Peyer's patch (tissue), 4 donors: Measurements from ENCODE around the gene CTDSP1. TPM values are rescaled to one million over a fixed set of nuclear protein-coding genes. Genes with fewer than 3 reads are reported as not detected.

Source experiments
- DNase-seq, 3 donors: peaks; one replicate each; pipeline ENCODE4 v3.0.0-alpha.2; 2017 to 2019
- H3K27ac ChIP-seq, 4 donors: fragments of 200-600 bp; sonication (generic); one replicate each; pipeline ENCODE4 v1.5.1; 2016 to 2019
- H3K27me3 ChIP-seq, 2 donors: fragments of 200-600 bp; sonication (generic); one replicate each; pipeline ENCODE4 v1.5.1; 2019
- H3K36me3 ChIP-seq, 3 donors: fragments of 200-600 bp; sonication (generic); one replicate each; pipeline ENCODE4 v1.5.1; 2016 to 2019
- H3K4me1 ChIP-seq, 4 donors: fragments of 200-600 bp; sonication (generic); one replicate each; pipeline ENCODE4 v1.5.1; 2016 to 2019
- H3K4me3 ChIP-seq, 4 donors: fragments of 200-600 bp; sonication (generic); 1 replicate in 3 of 4; 2 replicates in 1 of 4; pipeline ENCODE4 v1.5.1; 2016 to 2019; ENCODE audit warnings: mild to moderate bottlenecking in 1 of 4
- H3K9me3 ChIP-seq, 4 donors: fragments of 200-600 bp; sonication (generic); one replicate each; pipeline ENCODE4 v1.5.1; 2016 to 2019; ENCODE audit warnings: mild to moderate bottlenecking in 1 of 4
- POLR2A ChIP-seq, 2 donors: fragments of 450-650 bp; IDR thresholded peaks; one replicate each; pipeline ENCODE4 v1.5.1; 2017; ENCODE audit warnings: antibody characterized with exemption in 2 of 2, mild to moderate bottlenecking in 2 of 2, moderate library complexity in 2 of 2
- total RNA-seq, 4 donors: library from RNA; depleted of rRNA; stranded (reverse); fragments of >200 nt; gene quantifications; one replicate each; pipeline ENCODE4 v1.1.0, GENCODE V29; 2016
- TF ChIP-seq, protein P1 (sequence below), 6 experiments: fragments of 450-650 bp in 4 of 6; fragments of 200-600 bp in 2 of 6; sonication (generic) in 1 of 6; IDR thresholded peaks; one replicate each; pipeline ENCODE4 v1.5.1; 2017 to 2019; ENCODE audit warnings: antibody characterized with exemption in 6 of 6, mild to moderate bottlenecking in 3 of 6, moderate library complexity in 1 of 6

The CTDSP1 gene
- total RNA-seq, 4 donors from 2014 or later = 105 to 207 (median 184) TPM

DNA sequence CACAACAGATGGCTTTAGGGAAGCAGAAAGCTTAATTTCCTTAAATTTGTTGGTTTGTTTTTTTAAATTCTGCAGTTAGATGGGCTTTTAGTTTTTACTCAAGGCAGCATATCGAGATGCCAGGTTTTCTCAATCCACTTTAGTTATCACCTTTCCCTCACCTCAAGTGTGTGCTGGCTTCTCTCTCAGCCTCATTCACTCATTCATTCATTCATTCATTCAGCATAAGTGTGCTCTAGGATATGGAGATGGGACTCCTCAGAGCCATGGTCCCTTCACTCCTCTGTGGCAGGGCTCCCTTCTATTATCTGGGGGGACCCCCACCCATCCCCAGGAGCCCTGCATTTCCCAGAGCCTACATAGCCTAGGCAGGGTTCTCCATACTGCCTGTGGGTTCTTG lies 38.3 kb downstream of the CTDSP1 start:
- no peak for DNase-seq
- H3K36me3 ChIP-seq = peaks cover 0 to 58% (median 0%) of the 10 kb centered on the region in 3 donors
- H3K27me3 ChIP-seq = no peaks in the 10 kb centered on the region
- peaks cover 0 to 29% (median 0%) of the 10 kb centered on the region in 4 donors for H3K4me1 ChIP-seq
- H3K9me3 ChIP-seq = no peaks in the 10 kb centered on the region
- TF ChIP-seq, protein P1, sequence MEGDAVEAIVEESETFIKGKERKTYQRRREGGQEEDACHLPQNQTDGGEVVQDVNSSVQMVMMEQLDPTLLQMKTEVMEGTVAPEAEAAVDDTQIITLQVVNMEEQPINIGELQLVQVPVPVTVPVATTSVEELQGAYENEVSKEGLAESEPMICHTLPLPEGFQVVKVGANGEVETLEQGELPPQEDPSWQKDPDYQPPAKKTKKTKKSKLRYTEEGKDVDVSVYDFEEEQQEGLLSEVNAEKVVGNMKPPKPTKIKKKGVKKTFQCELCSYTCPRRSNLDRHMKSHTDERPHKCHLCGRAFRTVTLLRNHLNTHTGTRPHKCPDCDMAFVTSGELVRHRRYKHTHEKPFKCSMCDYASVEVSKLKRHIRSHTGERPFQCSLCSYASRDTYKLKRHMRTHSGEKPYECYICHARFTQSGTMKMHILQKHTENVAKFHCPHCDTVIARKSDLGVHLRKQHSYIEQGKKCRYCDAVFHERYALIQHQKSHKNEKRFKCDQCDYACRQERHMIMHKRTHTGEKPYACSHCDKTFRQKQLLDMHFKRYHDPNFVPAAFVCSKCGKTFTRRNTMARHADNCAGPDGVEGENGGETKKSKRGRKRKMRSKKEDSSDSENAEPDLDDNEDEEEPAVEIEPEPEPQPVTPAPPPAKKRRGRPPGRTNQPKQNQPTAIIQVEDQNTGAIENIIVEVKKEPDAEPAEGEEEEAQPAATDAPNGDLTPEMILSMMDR (IDR thresholded peaks at IDR 0.05) = no peak
- no peak for TF ChIP-seq POLR2A (IDR thresholded peaks at IDR 0.05)
- H3K27ac ChIP-seq = no peak overlapping the region
- no peak overlapping the region for H3K4me3 ChIP-seq

DNA sequence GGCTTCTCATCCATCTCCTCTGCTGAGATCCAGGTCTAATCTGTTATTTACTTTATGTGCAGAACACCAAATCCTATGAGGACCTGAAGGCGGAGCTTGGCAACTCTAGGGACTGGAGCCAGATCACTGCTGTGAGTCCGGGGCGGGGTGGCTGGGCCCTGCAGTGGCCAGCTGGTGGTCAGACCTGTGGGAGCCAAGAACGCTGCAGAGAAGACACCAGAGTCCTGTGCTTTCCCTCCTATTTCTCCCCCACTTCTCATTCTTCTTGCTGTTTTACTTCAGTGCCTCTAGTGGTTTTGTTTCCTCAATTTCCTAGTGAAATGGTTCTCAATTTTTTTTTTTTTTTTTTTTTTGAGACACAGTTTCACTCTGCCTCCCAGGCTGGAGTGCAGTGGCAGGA lies 38.9 kb downstream of the CTDSP1 start:
- no peak overlapping the region for H3K4me3 ChIP-seq
- DNase-seq = peak in 1 of 3 donors; percentile 44
- no peaks in the 10 kb centered on the region for H3K9me3 ChIP-seq
- H3K27ac ChIP-seq = no peak overlapping the region
- peaks cover 0 to 29% (median 0%) of the 10 kb centered on the region in 4 donors for H3K4me1 ChIP-seq
- H3K36me3 ChIP-seq = peaks cover 0 to 62% (median 0%) of the 10 kb centered on the region in 3 donors
- TF ChIP-seq POLR2A (IDR thresholded peaks at IDR 0.05) = no peak
- H3K27me3 ChIP-seq = no peaks in the 10 kb centered on the region

DNA sequence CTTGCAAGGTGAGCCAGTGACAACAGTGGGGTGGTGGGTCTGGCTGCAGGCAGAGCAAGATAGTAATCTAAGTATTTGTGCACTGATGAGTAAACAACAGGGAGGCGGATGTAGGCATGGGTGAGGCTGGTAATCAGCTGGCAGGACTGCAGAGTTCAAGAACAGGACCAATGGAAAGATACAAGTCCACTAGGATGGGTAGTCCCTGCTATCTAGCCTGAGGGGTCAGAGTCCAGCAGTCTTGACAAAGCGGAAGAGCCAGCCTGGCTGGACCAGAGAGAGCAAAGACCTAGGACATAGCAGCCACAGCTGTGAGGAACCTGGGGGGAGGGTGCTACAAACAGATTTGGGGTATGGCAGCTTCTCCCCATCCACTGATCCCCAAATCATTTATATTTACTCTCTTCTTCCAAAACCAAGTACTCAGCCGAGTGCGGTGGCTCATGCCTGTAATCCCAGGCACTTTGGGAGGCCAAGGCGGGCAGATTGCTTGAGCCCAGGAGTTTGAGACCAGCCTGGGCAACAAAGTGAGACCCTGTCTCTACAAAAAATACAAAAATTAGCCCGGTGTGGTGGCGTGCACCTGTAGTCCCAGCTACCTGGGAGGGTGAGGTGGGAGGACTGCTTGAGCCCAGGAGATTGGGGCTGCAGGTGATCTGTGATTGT lies 45.2 kb downstream of the CTDSP1 start:
- peak overlapping the region in 1 of 4 donors; percentile 7 for H3K4me3 ChIP-seq
- H3K36me3 ChIP-seq = peaks cover 0 to 69% (median 0%) of the 10 kb centered on the region in 3 donors
- H3K27me3 ChIP-seq = no peaks in the 10 kb centered on the region
- H3K9me3 ChIP-seq = no peaks in the 10 kb centered on the region
- TF ChIP-seq POLR2A (IDR thresholded peaks at IDR 0.05) = no peak
- TF ChIP-seq, protein P1 (IDR thresholded peaks at IDR 0.05) = no peak
- H3K4me1 ChIP-seq = peaks cover 0 to 61% (median 2%) of the 10 kb centered on the region in 4 donors
- H3K27ac ChIP-seq = peak overlapping the region in 3 of 4 donors; percentile 69 to 83 (median 80)
- DNase-seq = peak in 2 of 3 donors; percentile 78 to 86

DNA sequence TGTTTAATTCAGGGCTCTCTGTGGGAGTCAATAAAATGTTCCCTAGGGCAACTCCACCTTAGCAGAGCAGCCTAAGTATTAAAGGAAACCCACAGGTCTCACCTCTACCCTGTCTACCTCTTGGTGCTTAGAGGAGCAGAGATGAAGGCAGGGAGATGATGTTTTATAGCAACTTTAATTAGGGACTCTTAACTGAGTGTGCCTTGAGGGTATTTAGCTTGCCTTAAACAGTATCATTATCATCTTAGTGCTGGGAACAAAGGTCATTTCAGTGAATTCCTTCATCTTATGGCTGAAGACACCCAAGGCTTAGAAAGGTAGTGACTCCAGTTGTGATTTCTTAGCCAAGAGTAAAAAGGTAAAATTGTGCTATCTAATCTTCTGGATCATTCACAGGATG lies 45.9 kb downstream of the CTDSP1 start:
- peak overlapping the region in 3 of 4 donors; percentile 69 to 83 (median 80) for H3K27ac ChIP-seq
- peaks cover 0 to 77% (median 0%) of the 10 kb centered on the region in 3 donors for H3K36me3 ChIP-seq
- peaks cover 0 to 56% (median 2%) of the 10 kb centered on the region in 4 donors for H3K4me1 ChIP-seq
- no peak overlapping the region for H3K4me3 ChIP-seq
- H3K27me3 ChIP-seq = no peaks in the 10 kb centered on the region
- H3K9me3 ChIP-seq = no peaks in the 10 kb centered on the region
- TF ChIP-seq, protein P1 (IDR thresholded peaks at IDR 0.05) = no peak
- no peak for TF ChIP-seq POLR2A (IDR thresholded peaks at IDR 0.05)
- no peak for DNase-seq

DNA sequence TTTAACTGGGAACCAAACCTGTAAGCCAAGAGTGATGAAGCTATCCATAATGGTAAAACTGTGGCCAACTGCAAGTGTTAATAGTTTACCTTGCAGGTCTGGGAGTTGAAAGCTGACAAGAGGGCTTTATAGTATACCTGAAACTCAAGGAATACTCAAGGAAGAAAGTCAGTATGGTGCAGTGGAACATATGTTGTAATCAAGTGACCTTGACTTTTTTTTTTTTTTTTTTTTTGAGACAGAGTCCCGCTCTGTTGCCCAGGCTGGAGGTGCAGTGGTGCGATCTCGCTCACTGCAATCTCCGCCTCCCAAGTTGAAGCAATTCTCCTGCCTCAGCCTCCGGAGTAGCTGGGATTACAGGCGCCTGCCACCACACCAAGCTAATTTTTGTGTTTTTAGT lies 46.9 kb downstream of the CTDSP1 start:
- Histone ChIP-seq H3K27ac (peak overlapping the region in 2 of 4 donors; percentile 80 to 83), H3K4me3 (no peak overlapping the region), H3K9me3 (no peaks in the 10 kb centered on the region), H3K4me1 (peaks cover 0 to 51% (median 2%) of the 10 kb centered on the region in 4 donors), H3K27me3 (no peaks in the 10 kb centered on the region), H3K36me3 (peaks cover 0 to 76% (median 0%) of the 10 kb centered on the region in 3 donors)
- no peak for TF ChIP-seq POLR2A (IDR thresholded peaks at IDR 0.05)
- TF ChIP-seq, protein P1 (IDR thresholded peaks at IDR 0.05) = no peak
- no peak for DNase-seq

DNA sequence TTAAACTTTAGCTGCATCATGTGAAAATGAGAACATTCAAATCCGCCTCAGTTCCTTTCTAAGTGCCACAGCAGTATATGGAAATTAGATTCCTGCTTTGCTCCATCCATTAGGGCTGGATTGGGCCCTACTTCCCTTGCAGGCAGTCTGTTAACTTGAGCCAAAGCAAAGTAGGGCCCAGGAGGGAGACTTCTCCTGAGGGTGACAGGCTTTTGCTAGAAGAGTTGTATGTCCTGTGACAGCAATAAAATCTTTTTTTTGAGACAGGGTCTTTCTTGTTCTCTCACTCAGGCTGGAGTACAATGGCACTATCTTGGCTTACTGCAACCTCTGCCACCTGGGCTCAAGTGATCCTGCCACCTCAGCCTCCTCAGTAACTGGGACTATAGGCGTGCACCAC lies 47.4 kb downstream of the CTDSP1 start:
- no peak overlapping the region for H3K4me3 ChIP-seq
- TF ChIP-seq POLR2A (IDR thresholded peaks at IDR 0.05) = no peak
- TF ChIP-seq, protein P1 (IDR thresholded peaks at IDR 0.05) = no peak
- no peaks in the 10 kb centered on the region for H3K27me3 ChIP-seq
- peaks cover 0 to 51% (median 2%) of the 10 kb centered on the region in 4 donors for H3K4me1 ChIP-seq
- peak overlapping the region in 2 of 4 donors; percentile 50 to 80 for H3K27ac ChIP-seq
- H3K9me3 ChIP-seq = no peaks in the 10 kb centered on the region
- H3K36me3 ChIP-seq = peaks cover 0 to 72% (median 0%) of the 10 kb centered on the region in 3 donors
- no peak for DNase-seq
